Panc1 (cell line): ENCODE data around the gene ZNF502. TPM values are rescaled to one million over a fixed set of nuclear protein-coding genes. Genes with fewer than 3 reads are reported as not detected.

Experiments used
- ATAC-seq: fragments of 200-7000 bp; cut with Tn5 transposase; 2 replicates; pipeline ENCODE4 v1.9.1; 2020; ENCODE audit warnings: mild to moderate bottlenecking, moderate library complexity
- BruUV-seq: library from RNA; stranded (reverse); fragments of 400-500 nt; replicated peaks from 2 replicates; lab custom pipeline; 2021; lab: Mats Ljungman, UMichigan
- CTCF ChIA-PET: fragments of 300-600 bp; sonication (Branson Sonifier 250); formaldehyde crosslinking; loops from one replicate; lab custom pipeline; 2022; ENCODE audit warnings: antibody characterized with exemption; lab: Charles Lee
- POLR2A ChIA-PET: fragments of 300-600 bp; sonication (Branson Sonifier 250); formaldehyde crosslinking; loops from one replicate; lab custom pipeline; 2022; ENCODE audit warnings: antibody characterized with exemption; lab: Charles Lee
- DNase-seq: peaks from one replicate; pipeline ENCODE4 v3.0.0-alpha.2; 2010; ENCODE audit warnings: low read depth, low spot score
- H3K27ac ChIP-seq: 2 replicates; pipeline ENCODE4 v1.5.1; 2011; ENCODE audit warnings: mild to moderate bottlenecking, low read length, inconsistent platforms
- H3K27me3 ChIP-seq: fragments of 200-500 bp; sonication (Bioruptor generic); 2 replicates; pipeline ENCODE4 v1.6.0; 2014; ENCODE audit warnings: low read length, inconsistent platforms; ENCODE audit not compliant: control insufficient read depth, insufficient read depth
- H3K36me3 ChIP-seq: fragments of 200-500 bp; sonication (Bioruptor generic); 2 replicates; pipeline ENCODE4 v1.5.1; 2014; ENCODE audit warnings: inconsistent platforms, mild to moderate bottlenecking, low read length, moderate library complexity; ENCODE audit not compliant: control insufficient read depth, insufficient read depth
- H3K4me1 ChIP-seq: 2 replicates; pipeline ENCODE4 v1.5.1; 2011; ENCODE audit warnings: inconsistent platforms, mild to moderate bottlenecking, low read length, moderate library complexity; ENCODE audit not compliant: control insufficient read depth, insufficient read depth
- H3K4me3 ChIP-seq, 2 experiments: 2 replicates each; pipeline ENCODE4 v1.5.1; 2011 to 2012; ENCODE audit warnings: low read depth in 2 of 2, low read length in 2 of 2, mild to moderate bottlenecking in 2 of 2, inconsistent platforms in 1 of 2, moderate library complexity in 1 of 2
- H3K9me3 ChIP-seq: fragments of 200-500 bp; sonication (Bioruptor generic); 2 replicates; pipeline ENCODE4 v1.5.1; 2014; ENCODE audit warnings: low read depth, mild to moderate bottlenecking, inconsistent platforms, low read length, moderate library complexity; ENCODE audit not compliant: control insufficient read depth, insufficient read depth
- CTCF ChIP-seq: fragments of 450-650 bp; IDR thresholded peaks from 2 replicates; pipeline ENCODE4 v1.5.1; 2017; ENCODE audit warnings: mild to moderate bottlenecking
- POLR2AphosphoS5 ChIP-seq: IDR thresholded peaks from 2 replicates; pipeline ENCODE4 v1.6.1; 2012; ENCODE audit warnings: mild to moderate bottlenecking, low read depth, low read length, moderate library complexity
- REST ChIP-seq, 2 experiments: IDR thresholded peaks; 2 replicates each; pipeline ENCODE4 v1.6.1; 2011 to 2012; ENCODE audit warnings: low read depth in 2 of 2, control low read depth in 1 of 2, low read length in 1 of 2, mild to moderate bottlenecking in 1 of 2, moderate library complexity in 1 of 2; ENCODE audit not compliant: insufficient read depth in 1 of 2
- SIN3A ChIP-seq: IDR thresholded peaks from 2 replicates; pipeline ENCODE4 v1.6.1; 2012; ENCODE audit warnings: low read depth, mild to moderate bottlenecking, low read length, moderate library complexity, borderline replicate concordance; ENCODE audit not compliant: insufficient read depth
- TCF7L2 ChIP-seq: IDR thresholded peaks from 2 replicates; pipeline ENCODE4 v1.6.1; 2011; ENCODE audit warnings: mild to moderate bottlenecking, low read depth, low read length, inconsistent platforms
- in situ Hi-C: cut with HindIII; loops from 2 replicates; pipeline ENCODE4 v1.10.0; 2016; ENCODE audit warnings: low sequenced_read_pairs, low pct_unique_long_range_greater_than_20kb
- intact Hi-C: fragments of 100-400 bp; cut with micrococcal nuclease; formaldehyde crosslinking; loops from one replicate; pipeline ENCODE4 v1.10.0; 2022; ENCODE audit not compliant: unreplicated experiment
- total RNA-seq: library from RNA; stranded (reverse); gene quantifications from one replicate; pipeline ENCODE4 v1.2.1, GENCODE V29; 2021; ENCODE audit not compliant: unreplicated experiment

The ZNF502 gene
- total RNA-seq, 1 experiment from 2014 or later = not detected

- in situ Hi-C loops (no loop called here), intact Hi-C loops (no loop called here)
- ATAC-seq (no peak), DNase-seq (no peak)
- ChIA-PET CTCF (no interaction called here), POLR2A (no interaction called here)
- Histone ChIP-seq H3K4me3 (no peak overlapping the region), H3K27ac (no peak overlapping the region), H3K36me3 (peaks cover 3% of the 10 kb centered on the region; the same call in 1 of the 2 replicates), H3K4me1 (no peaks in the 10 kb centered on the region), H3K27me3 (no peaks in the 10 kb centered on the region), H3K9me3 (peaks cover 35% of the 10 kb centered on the region)
- TF ChIP-seq CTCF (no peak), POLR2AphosphoS5 (no peak), REST (IDR thresholded peaks at IDR 0.05; ENCODE audit: insufficient read depth in 1 of 2, low read depth in 2 of 2, low read length in 1 of 2) (no peak), TCF7L2 (no peak), SIN3A (no peak)
- BruUV-seq = no TSS peak
Observed at GRCh38 chr3:44772099-44772442, 59.6 kb downstream of the ZNF502 start.

Other genes with a start within 250 kb of the ZNF502 start
- gene ZNF445, start 235.0 kb upstream of the ZNF502 start, total RNA-seq = 11.9 TPM
- not detected for gene ZKSCAN7, start 157.5 kb upstream of the ZNF502 start, total RNA-seq
- gene ZNF660, start 127.7 kb upstream of the ZNF502 start, total RNA-seq = not detected
- 7.0 TPM for gene ZNF197, start 87.6 kb upstream of the ZNF502 start, total RNA-seq
- 9.3 TPM for gene ZNF35, start 63.9 kb upstream of the ZNF502 start, total RNA-seq
- 0.15 TPM for gene ZNF501, start 17.0 kb downstream of the ZNF502 start, total RNA-seq
- gene KIAA1143, start 49.0 kb downstream of the ZNF502 start, total RNA-seq = 17.5 TPM
- 12.2 TPM for gene KIF15, start 49.1 kb downstream of the ZNF502 start, total RNA-seq
- 12.7 TPM for gene TMEM42, start 149.3 kb downstream of the ZNF502 start, total RNA-seq
- 0.46 TPM for gene TGM4, start 161.9 kb downstream of the ZNF502 start, total RNA-seq